CD8-positive, alpha-beta memory T cell (primary cell): ENCODE results near the gene UNKL. TPM values are rescaled to one million over a fixed set of nuclear protein-coding genes. Genes with fewer than 3 reads are reported as not detected.

Source experiments
- CTCF ChIA-PET: fragments of 350-600 bp; sonication (Branson Sonifier 250); formaldehyde crosslinking; loops from one replicate; lab custom pipeline; 2021; ENCODE audit warnings: antibody characterized with exemption; lab: Charles Lee
- POLR2A ChIA-PET: fragments of 350-600 bp; sonication (Branson Sonifier 250); formaldehyde crosslinking; loops from one replicate; lab custom pipeline; 2021; ENCODE audit warnings: antibody characterized with exemption; lab: Charles Lee
- DNase-seq, 5 donors: peaks; one replicate each; pipeline versions ENCODE4 v3.0.0 to v3.0.0-alpha.2; 2020 to 2022; ENCODE audit warnings: mixed read lengths in 1 of 5
- H3K27ac ChIP-seq: one replicate; pipeline ENCODE4 v1.7.0; 2013; ENCODE audit warnings: low read depth, mild to moderate bottlenecking, low read length, moderate library complexity
- H3K27me3 ChIP-seq: 2 replicates; pipeline ENCODE4 v1.7.0; 2013; ENCODE audit warnings: low read length, mild to moderate bottlenecking; ENCODE audit not compliant: insufficient read depth, poor library complexity, severe bottlenecking
- H3K36me3 ChIP-seq: 2 replicates; pipeline ENCODE4 v1.7.0; 2013; ENCODE audit warnings: mild to moderate bottlenecking, low read length, moderate library complexity; ENCODE audit not compliant: insufficient read depth
- H3K4me1 ChIP-seq: 2 replicates; pipeline ENCODE4 v1.7.0; 2013; ENCODE audit warnings: mild to moderate bottlenecking, low read length, moderate library complexity; ENCODE audit not compliant: insufficient read depth
- H3K4me3 ChIP-seq: 2 replicates; pipeline ENCODE4 v1.7.0; 2013; ENCODE audit warnings: mild to moderate bottlenecking, low read length
- H3K9me3 ChIP-seq: 2 replicates; pipeline ENCODE4 v1.7.0; 2013; ENCODE audit warnings: mild to moderate bottlenecking, low read length
- H3K27ac Mint-ChIP-seq, 8 donors: one replicate each; pipeline ENCODE4 v1.8.0; 2020 to 2021; ENCODE audit warnings: mixed read lengths in 8 of 8, mild to moderate bottlenecking in 6 of 8, inconsistent platforms in 3 of 8, moderate library complexity in 3 of 8
- H3K27me3 Mint-ChIP-seq, 2 donors: one replicate each; pipeline ENCODE4 v1.8.0; 2020 to 2021; ENCODE audit warnings: mixed read lengths in 2 of 2, mild to moderate bottlenecking in 1 of 2, moderate library complexity in 1 of 2
- H3K36me3 Mint-ChIP-seq, 3 donors: one replicate each; pipeline ENCODE4 v1.8.0; 2020 to 2021; ENCODE audit warnings: mixed read lengths in 3 of 3, inconsistent platforms in 1 of 3, mild to moderate bottlenecking in 1 of 3
- H3K4me1 Mint-ChIP-seq, 3 donors: one replicate each; pipeline ENCODE4 v1.8.0; 2020 to 2021; ENCODE audit warnings: mixed read lengths in 3 of 3, inconsistent platforms in 1 of 3, mild to moderate bottlenecking in 1 of 3
- H3K4me3 Mint-ChIP-seq, 7 donors: one replicate each; pipeline ENCODE4 v1.8.0; 2020 to 2021; ENCODE audit warnings: mixed read lengths in 7 of 7, mild to moderate bottlenecking in 6 of 7, moderate library complexity in 4 of 7, inconsistent platforms in 2 of 7
- H3K9me3 Mint-ChIP-seq, 5 donors: one replicate each; pipeline ENCODE4 v1.8.0; 2020 to 2022; ENCODE audit warnings: mixed read lengths in 5 of 5, mild to moderate bottlenecking in 3 of 5, moderate library complexity in 2 of 5, inconsistent platforms in 1 of 5
- polyA plus RNA-seq: library from polyadenylated mRNA; unstranded; fragments of 300-500 nt; fragmentation: Illumina TruSeq; gene quantifications from one replicate; pipeline ENCODE4 v1.2.3, GENCODE V29; 2021
- total RNA-seq, 2 experiments: library from RNA; stranded (reverse); gene quantifications; one replicate each; pipeline ENCODE4 v1.2.3, GENCODE V29; 2021

Gene UNKL
- total and polyA plus RNA-seq, 3 experiments from 2014 or later, result 8.1 to 38.0 (median 32.9) TPM

DNA sequence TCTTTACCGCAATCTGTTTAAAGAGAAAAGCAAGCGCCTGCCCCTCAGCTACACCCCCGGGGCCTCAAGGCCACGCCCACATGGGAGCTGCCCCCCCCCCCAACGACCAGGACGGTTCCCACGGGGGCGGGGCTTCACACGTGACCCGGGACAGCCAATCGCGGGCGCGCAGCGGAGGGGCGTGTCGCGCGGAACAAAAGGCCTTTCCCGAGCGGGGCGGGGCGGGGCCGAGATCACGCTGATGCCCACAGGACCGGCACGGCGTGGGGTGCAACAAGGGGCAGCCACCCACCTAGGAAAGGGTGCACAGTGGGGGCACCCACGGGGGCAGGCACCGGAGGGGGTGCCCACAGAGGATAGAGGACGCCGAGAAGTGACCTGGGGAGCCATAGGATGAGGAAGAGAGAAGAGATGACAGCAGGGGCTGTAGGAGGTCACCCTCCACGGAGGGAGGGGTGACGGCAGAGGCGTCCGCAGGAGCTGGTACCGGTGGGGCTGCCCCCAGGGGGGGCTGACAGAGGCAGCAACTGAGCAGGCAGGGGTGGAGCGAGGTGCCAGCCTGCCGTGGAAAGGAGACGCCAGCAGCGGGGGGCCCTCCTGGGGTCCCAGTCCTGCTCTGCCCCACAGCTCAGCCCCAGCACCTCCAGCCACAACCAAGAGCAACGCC is 6.2 kb downstream of the UNKL start:
- Histone ChIP-seq H3K9me3 (no peaks in the 10 kb centered on the region), H3K27ac (no peak overlapping the region), H3K4me1 (peaks cover 19% of the 10 kb centered on the region), H3K36me3 (peaks cover 9% of the 10 kb centered on the region), H3K4me3 (peak overlapping the region; percentile 62), H3K27me3 (no peaks in the 10 kb centered on the region)
- ChIA-PET POLR2A (interaction anchor here (0.5 to 1.4 kb wide), 7 partner anchors 12 to 556 kb away, joined by 3 to 4 read pairs (median 3); partner anchors contain the start of genes RPS2 and UQCC4), CTCF (interaction anchor here (1.5 kb wide), 1 partner anchor 45 kb away, joined by 3 read pairs; no protein-coding TSS in a partner anchor)
- peaks cover 16 to 56% (median 21%) of the 10 kb centered on the region in 3 donors for H3K4me1 Mint-ChIP-seq
- DNase-seq, result peak; percentile 92 to 97 (median 96)
- peak overlapping the region in 5 of 8 donors; percentile 29 to 90 (median 68) for H3K27ac Mint-ChIP-seq
- H3K9me3 Mint-ChIP-seq, result no peaks in the 10 kb centered on the region
- H3K36me3 Mint-ChIP-seq, result peaks cover 0 to 51% (median 3%) of the 10 kb centered on the region in 3 donors
- H3K27me3 Mint-ChIP-seq, result no peaks in the 10 kb centered on the region
- peak overlapping the region; percentile 69 to 87 (median 74) for H3K4me3 Mint-ChIP-seq

DNA sequence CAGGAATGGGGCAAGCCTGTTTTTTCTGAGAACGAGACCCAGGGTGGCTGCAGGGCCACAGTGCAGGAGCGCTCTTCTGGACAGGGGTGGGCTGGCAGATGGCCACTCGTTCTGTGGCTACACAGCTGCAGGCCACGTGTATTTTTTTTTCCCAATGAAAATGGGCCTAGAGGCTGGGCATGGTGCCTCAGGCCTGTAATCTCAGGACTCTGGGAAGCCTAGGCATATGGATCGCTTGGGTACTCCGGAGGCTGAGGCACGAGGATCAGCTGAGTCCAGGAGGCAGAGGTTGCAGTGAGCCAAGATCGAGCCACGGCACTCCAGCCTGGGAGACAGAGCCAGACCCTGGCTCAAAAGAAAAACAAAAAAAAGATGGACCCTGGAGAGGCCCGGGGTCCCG is 6.8 kb downstream of the UNKL start:
- DNase-seq, result no peak
- Histone ChIP-seq H3K4me3 (no peak overlapping the region), H3K4me1 (peaks cover 14% of the 10 kb centered on the region), H3K27me3 (no peaks in the 10 kb centered on the region), H3K27ac (no peak overlapping the region), H3K9me3 (no peaks in the 10 kb centered on the region), H3K36me3 (peaks cover 7% of the 10 kb centered on the region)
- Mint-ChIP-seq H3K4me1 (peaks cover 16 to 54% (median 23%) of the 10 kb centered on the region in 3 donors), H3K4me3 (peak overlapping the region; percentile 41 to 87 (median 71)), H3K27me3 (no peaks in the 10 kb centered on the region), H3K27ac (peak overlapping the region in 4 of 8 donors; percentile 14 to 90 (median 48)), H3K36me3 (peaks cover 0 to 55% (median 4%) of the 10 kb centered on the region in 3 donors), H3K9me3 (no peaks in the 10 kb centered on the region)
- CTCF ChIA-PET, result interaction anchor here (1.2 to 1.5 kb wide), 2 partner anchors 43 to 44 kb away, joined by 3 read pairs; no protein-coding TSS in a partner anchor
- POLR2A ChIA-PET, result interaction anchor here (0.5 to 1.4 kb wide), 7 partner anchors 13 to 557 kb away, joined by 3 to 4 read pairs (median 3); partner anchors contain the start of genes RPS2 and UQCC4

DNA sequence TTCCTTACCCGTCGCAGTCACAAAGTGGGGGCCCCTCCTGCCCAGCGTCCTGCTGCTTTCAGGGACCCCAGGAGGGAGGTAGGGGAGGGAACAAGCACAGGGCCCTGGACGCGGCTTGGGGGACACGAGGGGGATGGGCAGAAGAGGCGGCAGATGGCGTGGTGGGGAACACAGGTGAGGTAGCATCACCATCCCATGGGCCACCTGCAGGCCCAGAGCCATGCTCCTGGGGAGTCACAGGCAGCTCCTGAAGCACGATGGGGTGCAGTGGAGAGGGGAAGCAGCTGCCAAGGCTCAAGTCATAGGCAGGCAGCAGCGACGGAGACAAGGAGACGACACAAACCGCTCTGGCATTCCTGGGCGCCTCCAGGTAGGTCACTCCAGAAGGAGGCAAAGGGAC is 10.8 kb downstream of the UNKL start:
- Mint-ChIP-seq H3K36me3 (peaks cover 0 to 66% (median 4%) of the 10 kb centered on the region in 3 donors), H3K27ac (no peak overlapping the region), H3K27me3 (peaks cover 0 to 1% of the 10 kb centered on the region in 2 donors), H3K9me3 (no peaks in the 10 kb centered on the region), H3K4me3 (no peak overlapping the region), H3K4me1 (peaks cover 5 to 32% (median 18%) of the 10 kb centered on the region in 3 donors)
- DNase-seq, result no peak
- Histone ChIP-seq H3K4me3 (no peak overlapping the region), H3K36me3 (peaks cover 10% of the 10 kb centered on the region), H3K4me1 (peaks cover 11% of the 10 kb centered on the region), H3K27ac (no peak overlapping the region), H3K27me3 (no peaks in the 10 kb centered on the region), H3K9me3 (no peaks in the 10 kb centered on the region)
- ChIA-PET POLR2A (no interaction called here), CTCF (no interaction called here)

DNA sequence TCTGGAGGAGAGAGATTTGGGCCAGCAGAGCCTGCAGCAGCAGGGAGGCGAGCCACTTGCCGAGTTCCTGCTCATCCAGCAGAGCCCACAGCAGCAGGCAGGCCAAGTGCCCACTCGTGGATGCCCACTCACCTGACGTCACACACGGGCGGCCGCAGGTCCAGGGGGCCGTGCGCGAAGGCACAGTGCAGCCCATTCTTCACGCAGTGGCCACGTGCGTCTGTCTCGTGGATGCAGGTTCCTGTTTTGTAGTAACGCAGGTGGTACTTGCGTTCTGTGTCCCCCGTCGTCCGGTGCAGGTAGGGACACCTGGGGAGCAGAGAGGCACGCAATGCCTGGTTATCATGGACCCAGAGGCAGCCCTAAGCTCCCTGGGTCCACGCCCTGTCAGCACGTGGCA is 11.5 kb downstream of the UNKL start:
- Histone ChIP-seq H3K4me1 (peaks cover 5% of the 10 kb centered on the region), H3K27ac (no peak overlapping the region), H3K27me3 (no peaks in the 10 kb centered on the region), H3K4me3 (no peak overlapping the region), H3K36me3 (peaks cover 14% of the 10 kb centered on the region), H3K9me3 (no peaks in the 10 kb centered on the region)
- POLR2A ChIA-PET, result no interaction called here
- Mint-ChIP-seq H3K27ac (no peak overlapping the region), H3K4me1 (peaks cover 5 to 27% (median 18%) of the 10 kb centered on the region in 3 donors), H3K36me3 (peaks cover 0 to 73% (median 4%) of the 10 kb centered on the region in 3 donors), H3K27me3 (peaks cover 0 to 1% of the 10 kb centered on the region in 2 donors), H3K9me3 (no peaks in the 10 kb centered on the region), H3K4me3 (no peak overlapping the region)
- DNase-seq, result no peak
- CTCF ChIA-PET, result interaction anchor here (1.0 kb wide), 1 partner anchor 87 kb away, joined by 3 read pairs; no protein-coding TSS in a partner anchor

DNA sequence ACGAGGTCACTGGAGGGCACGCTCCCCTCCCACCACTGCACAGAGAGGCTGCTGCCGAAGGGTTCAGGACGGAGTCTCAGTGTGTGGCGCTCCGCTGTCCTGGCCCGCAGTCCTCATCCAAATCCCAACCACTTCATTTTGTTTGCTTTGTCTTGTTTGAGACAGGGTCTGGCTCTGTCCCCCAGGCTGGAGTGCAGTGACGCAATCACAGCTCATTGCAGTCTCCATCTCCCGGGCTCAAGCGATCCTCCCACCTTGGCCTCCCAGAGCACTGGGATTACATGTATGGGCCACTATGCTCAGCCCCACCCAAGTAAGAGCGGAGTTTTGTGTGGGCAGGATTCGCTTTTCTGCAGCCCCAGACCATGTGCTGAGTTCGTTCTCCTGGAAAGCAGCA is 12.7 kb downstream of the UNKL start:
- POLR2A ChIA-PET, result no interaction called here
- Mint-ChIP-seq H3K9me3 (no peaks in the 10 kb centered on the region), H3K36me3 (peaks cover 0 to 75% (median 4%) of the 10 kb centered on the region in 3 donors), H3K27me3 (peaks cover 0 to 1% of the 10 kb centered on the region in 2 donors), H3K27ac (no peak overlapping the region), H3K4me3 (no peak overlapping the region), H3K4me1 (peaks cover 3 to 18% (median 10%) of the 10 kb centered on the region in 3 donors)
- Histone ChIP-seq H3K9me3 (no peaks in the 10 kb centered on the region), H3K4me3 (no peak overlapping the region), H3K27ac (no peak overlapping the region), H3K27me3 (no peaks in the 10 kb centered on the region), H3K36me3 (peaks cover 15% of the 10 kb centered on the region), H3K4me1 (no peaks in the 10 kb centered on the region)
- CTCF ChIA-PET, result no interaction called here
- no peak for DNase-seq

DNA sequence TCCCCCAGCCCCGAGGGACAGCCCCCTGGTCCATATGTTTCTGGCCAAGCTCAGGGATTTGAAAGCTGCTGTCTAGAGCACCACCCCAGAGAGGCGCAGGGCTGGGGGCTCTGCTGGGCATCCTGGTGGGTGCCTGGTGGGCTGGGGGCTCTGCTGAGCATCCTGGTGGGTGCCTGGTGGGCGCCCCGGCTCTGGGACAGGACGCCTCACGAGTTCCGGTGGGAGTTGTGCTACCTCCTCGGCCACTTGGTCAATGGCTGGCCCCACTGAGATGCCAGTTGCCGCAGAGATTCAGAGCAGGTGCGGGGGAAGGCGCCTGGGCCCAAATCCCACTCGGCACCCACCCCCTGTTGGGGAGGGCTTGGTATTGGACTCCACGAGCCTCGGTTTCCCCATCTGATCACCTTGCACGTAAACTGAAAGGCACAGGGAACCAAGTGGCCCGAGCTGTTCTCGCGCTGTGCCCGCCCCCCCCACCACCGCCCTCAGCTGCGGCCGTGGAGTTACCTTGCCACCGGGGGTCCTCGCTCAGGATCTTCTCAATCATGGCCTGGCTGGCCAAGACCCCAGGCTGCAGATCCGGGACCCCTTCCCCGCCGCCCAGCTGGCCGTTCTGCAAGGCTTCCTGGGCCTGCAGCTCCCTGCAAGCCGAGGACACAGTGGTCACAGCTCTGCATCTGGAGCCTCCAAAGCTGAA is 13.3 kb downstream of the UNKL start:
- Histone ChIP-seq H3K27ac (no peak overlapping the region), H3K9me3 (no peaks in the 10 kb centered on the region), H3K4me1 (no peaks in the 10 kb centered on the region), H3K27me3 (no peaks in the 10 kb centered on the region), H3K36me3 (peaks cover 15% of the 10 kb centered on the region), H3K4me3 (no peak overlapping the region)
- Mint-ChIP-seq H3K4me3 (no peak overlapping the region), H3K36me3 (peaks cover 0 to 72% (median 4%) of the 10 kb centered on the region in 3 donors), H3K4me1 (peaks cover 3 to 14% (median 10%) of the 10 kb centered on the region in 3 donors), H3K9me3 (no peaks in the 10 kb centered on the region), H3K27me3 (peaks cover 0 to 3% of the 10 kb centered on the region in 2 donors), H3K27ac (no peak overlapping the region)
- no peak for DNase-seq
- ChIA-PET POLR2A (no interaction called here), CTCF (no interaction called here)

DNA sequence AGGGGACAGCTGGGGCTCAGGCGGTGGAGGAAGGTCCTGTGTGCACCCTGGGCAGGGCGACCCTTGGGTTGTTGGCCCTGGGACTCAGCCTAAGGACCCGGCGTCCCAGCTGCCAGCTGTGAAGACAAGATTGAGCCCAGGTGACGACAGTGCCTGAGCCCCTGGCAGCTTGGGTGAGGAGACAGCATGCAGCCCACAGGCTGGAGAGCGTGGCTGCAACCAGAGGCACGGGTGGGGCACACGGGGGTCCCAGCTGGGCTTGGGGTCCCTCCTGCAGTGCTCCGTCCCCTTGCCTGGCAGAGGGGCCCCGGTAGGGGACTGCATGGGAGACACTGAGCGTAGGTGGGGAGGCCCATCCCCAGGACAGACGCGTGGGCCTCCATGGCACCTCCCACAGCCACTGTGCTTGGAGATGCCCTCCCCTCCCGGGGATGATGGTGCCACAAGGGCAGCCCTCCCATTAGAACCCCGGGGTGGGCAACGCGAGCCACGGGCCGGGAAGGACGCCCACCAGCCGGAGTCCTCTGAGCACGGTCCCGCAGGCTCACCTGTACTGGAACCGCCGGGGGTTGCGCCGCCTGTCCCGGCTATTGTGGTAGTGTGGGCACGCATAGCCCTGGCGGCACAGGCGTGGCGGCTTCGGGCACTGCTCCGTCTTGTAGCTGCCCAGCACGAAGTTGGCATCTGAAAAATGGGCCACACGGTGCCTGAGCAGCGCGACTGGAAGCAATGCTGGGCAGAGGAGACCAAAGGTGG is 15.5 kb downstream of the UNKL start:
- Histone ChIP-seq H3K4me1 (no peaks in the 10 kb centered on the region), H3K9me3 (no peaks in the 10 kb centered on the region), H3K36me3 (peaks cover 15% of the 10 kb centered on the region), H3K4me3 (no peak overlapping the region), H3K27ac (no peak overlapping the region), H3K27me3 (no peaks in the 10 kb centered on the region)
- H3K4me1 Mint-ChIP-seq, result peaks cover 3 to 10% (median 4%) of the 10 kb centered on the region in 3 donors
- no peaks in the 10 kb centered on the region for H3K9me3 Mint-ChIP-seq
- ChIA-PET CTCF (no interaction called here), POLR2A (no interaction called here)
- H3K36me3 Mint-ChIP-seq, result peaks cover 0 to 70% (median 4%) of the 10 kb centered on the region in 3 donors
- no peak overlapping the region for H3K4me3 Mint-ChIP-seq
- H3K27me3 Mint-ChIP-seq, result peaks cover 0 to 4% of the 10 kb centered on the region in 2 donors
- no peak overlapping the region for H3K27ac Mint-ChIP-seq
- no peak for DNase-seq
